Colonic mucosa (tissue), 4 donors: ENCODE results near the gene FRG2. TPM values are rescaled to one million over a fixed set of nuclear protein-coding genes. Genes with fewer than 3 reads are reported as not detected.
"Not testable (repeated sequence)": the region's sequence is repeated elsewhere in the genome, so short reads cannot be mapped to it uniquely, and the experiment has no call there.

Experiments used
- DNase-seq: peaks from one replicate; pipeline ENCODE4 v3.0.0-alpha.2; 2020
- H3K27ac ChIP-seq: fragments of 200-600 bp; one replicate; pipeline ENCODE4 v1.8.0; 2021
- H3K27me3 ChIP-seq: fragments of 200-600 bp; one replicate; pipeline ENCODE4 v1.8.0; 2021
- H3K36me3 ChIP-seq: fragments of 200-600 bp; one replicate; pipeline ENCODE4 v1.8.0; 2021
- H3K4me1 ChIP-seq: fragments of 200-600 bp; one replicate; pipeline ENCODE4 v1.8.0; 2021; ENCODE audit warnings: mild to moderate bottlenecking
- H3K4me3 ChIP-seq: fragments of 200-600 bp; one replicate; pipeline ENCODE4 v1.8.0; 2021
- H3K9ac ChIP-seq, 2 donors: one replicate each; pipeline ENCODE4 v1.7.0; 2013; ENCODE audit warnings: control low read depth in 2 of 2, low read depth in 2 of 2, low read length in 2 of 2
- H3K9me3 ChIP-seq: fragments of 200-600 bp; one replicate; pipeline ENCODE4 v1.8.0; 2021
- intact Hi-C: fragments of 100-400 bp; cut with DNase I; formaldehyde crosslinking; loops from one replicate; pipeline ENCODE4 v1.14.1; 2022
- total RNA-seq, 2 donors: library from RNA; stranded (reverse); fragmentation: NEBNext Ultra II Directional in 1 of 2; extraction: Animal tissue kit (Norgen Biotek cat#: 25700) in 1 of 2; gene quantifications; one replicate each; pipeline ENCODE4 v1.2.1, GENCODE V29; 2021
- TF ChIP-seq, protein P1 (sequence below): fragments of 200-600 bp; IDR thresholded peaks from one replicate; pipeline ENCODE4 v1.8.0; 2022; ENCODE audit warnings: antibody characterized with exemption, mild to moderate bottlenecking
- donor health status: healthy.
- donor health status: DM: no; HTN: no; CAD: no.
- donor health status: DM: no; HTN: no; CAD: no.

The FRG2 gene
- total RNA-seq, 2 donors from 2014 or later, result not detected

DNA sequence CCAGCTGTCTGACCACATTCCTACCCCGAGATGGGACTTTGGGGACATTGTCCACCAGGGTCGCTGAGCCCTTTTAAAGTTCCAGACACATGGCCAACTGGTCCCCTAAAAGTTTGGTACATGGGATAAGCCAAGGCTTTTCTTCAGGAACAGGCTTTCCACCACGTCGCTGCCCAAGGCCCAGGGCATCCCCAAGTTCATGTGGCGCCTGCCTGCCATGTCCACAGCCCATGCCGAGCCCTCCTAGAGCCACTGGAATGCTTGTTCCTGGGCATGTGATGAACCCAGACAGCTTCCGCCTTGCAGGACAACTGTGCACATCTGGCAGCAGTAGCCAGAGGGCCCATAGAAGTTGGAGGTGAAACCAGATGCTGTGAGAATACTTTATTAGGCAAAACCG is 45.1 kb downstream of the FRG2 start:
- H3K27ac ChIP-seq, result no peak overlapping the region
- no peaks in the 10 kb centered on the region for H3K36me3 ChIP-seq
- H3K4me1 ChIP-seq, result no peaks in the 10 kb centered on the region
- DNase-seq, result no peak
- H3K9me3 ChIP-seq, result no peaks in the 10 kb centered on the region
- TF ChIP-seq, protein P1, sequence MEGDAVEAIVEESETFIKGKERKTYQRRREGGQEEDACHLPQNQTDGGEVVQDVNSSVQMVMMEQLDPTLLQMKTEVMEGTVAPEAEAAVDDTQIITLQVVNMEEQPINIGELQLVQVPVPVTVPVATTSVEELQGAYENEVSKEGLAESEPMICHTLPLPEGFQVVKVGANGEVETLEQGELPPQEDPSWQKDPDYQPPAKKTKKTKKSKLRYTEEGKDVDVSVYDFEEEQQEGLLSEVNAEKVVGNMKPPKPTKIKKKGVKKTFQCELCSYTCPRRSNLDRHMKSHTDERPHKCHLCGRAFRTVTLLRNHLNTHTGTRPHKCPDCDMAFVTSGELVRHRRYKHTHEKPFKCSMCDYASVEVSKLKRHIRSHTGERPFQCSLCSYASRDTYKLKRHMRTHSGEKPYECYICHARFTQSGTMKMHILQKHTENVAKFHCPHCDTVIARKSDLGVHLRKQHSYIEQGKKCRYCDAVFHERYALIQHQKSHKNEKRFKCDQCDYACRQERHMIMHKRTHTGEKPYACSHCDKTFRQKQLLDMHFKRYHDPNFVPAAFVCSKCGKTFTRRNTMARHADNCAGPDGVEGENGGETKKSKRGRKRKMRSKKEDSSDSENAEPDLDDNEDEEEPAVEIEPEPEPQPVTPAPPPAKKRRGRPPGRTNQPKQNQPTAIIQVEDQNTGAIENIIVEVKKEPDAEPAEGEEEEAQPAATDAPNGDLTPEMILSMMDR, result no peak
- no peak overlapping the region for H3K4me3 ChIP-seq
- intact Hi-C loops, result no loop called here
- H3K9ac ChIP-seq, result no peak overlapping the region
- no peaks in the 10 kb centered on the region for H3K27me3 ChIP-seq

DNA sequence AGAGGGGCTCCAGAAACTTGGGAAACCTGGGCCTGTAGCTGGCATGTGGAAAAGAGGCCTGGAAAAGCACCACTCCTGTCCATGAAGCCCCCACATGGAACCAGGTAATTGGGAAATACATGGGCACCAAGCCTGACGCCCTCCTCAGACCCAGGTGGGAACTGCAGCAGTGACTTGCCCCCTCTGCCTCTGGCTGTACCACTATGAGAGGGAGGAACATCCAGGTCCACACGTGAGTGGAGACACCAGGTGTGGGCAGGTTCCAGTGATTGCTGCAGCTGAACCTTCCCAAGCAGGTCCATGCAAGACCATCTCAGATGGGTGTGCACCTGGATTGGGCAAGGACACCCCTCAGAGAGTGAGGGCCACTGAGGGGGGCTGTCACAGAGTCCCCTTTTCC is 46.8 kb downstream of the FRG2 start:
- intact Hi-C loops, H3K36me3 ChIP-seq, DNase-seq, H3K27me3 ChIP-seq, H3K4me3 ChIP-seq, H3K4me1 ChIP-seq, H3K27ac ChIP-seq, H3K9ac ChIP-seq, H3K9me3 ChIP-seq: not testable (repeated sequence)

DNA sequence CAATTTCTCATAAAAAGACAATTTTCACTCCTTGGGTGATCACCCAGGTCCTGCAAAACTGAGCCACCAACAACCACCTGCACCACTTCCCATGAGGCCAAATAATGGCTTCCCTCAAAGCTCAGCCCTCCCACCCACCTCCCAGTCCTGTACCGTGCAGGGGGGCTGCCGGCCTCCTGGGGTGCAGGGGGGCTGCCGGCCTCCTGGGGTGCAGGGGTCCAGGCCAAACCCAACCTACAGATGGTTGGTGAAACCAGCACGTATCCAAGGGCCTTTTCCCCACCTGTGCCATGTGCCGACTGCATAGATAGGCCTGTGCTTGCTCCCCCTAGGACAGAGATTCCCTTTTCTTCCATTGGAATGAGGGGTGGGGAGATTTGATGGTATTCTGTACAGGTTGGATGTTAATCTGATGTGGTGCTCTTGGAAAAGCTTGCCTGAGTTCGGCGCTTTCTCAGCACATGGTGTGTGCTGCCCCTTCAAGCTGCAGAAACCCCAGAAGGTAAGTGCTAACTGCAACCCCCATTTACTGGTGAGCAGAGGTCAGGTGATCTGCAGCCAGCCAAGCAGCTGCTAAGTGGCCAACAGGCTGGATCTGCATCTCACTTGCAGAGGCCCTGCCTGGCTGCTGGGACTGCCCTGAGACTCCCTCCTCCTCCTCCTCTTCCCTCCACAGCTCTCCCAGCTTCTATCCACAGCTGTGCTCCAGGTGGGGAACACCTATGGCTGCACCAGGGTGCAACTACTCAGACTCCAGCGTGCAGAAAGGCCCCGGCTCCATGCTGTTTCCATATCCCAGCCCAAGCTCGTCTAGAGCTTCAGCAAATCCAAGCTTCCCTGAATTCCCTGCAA is 47.6 kb downstream of the FRG2 start:
- H3K4me3 ChIP-seq, result no peak overlapping the region
- H3K27me3 ChIP-seq, result no peaks in the 10 kb centered on the region
- no peaks in the 10 kb centered on the region for H3K4me1 ChIP-seq
- no peak overlapping the region for H3K9ac ChIP-seq
- H3K9me3 ChIP-seq, result no peaks in the 10 kb centered on the region
- no peak overlapping the region for H3K27ac ChIP-seq
- no peaks in the 10 kb centered on the region for H3K36me3 ChIP-seq
- TF ChIP-seq, protein P1, result no peak
- DNase-seq, result no peak
- intact Hi-C loops, result no loop called here

Other genes starting within 250 kb of the FRG2 start
- 10 to 100 TPM; 36.5 to 37.9 TPM for gene FRG1, start 86.4 kb downstream of the FRG2 start, total RNA-seq
- gene DBET, start 37.2 kb upstream of the FRG2 start, total RNA-seq, result not detected
- gene DUX4, start 146.5 kb upstream of the FRG2 start, total RNA-seq, result not detected